Fibroblast of lung (primary cell): Measurements from ENCODE around the gene ZNF697. TPM values are rescaled to one million over a fixed set of nuclear protein-coding genes. Genes with fewer than 3 reads are reported as not detected.

ENCODE experiments used
- DNase-seq, 2 donors: peaks; one replicate each; pipeline versions ENCODE4 v3.0.0 to v3.0.0-alpha.2; 2010; ENCODE audit warnings: low read depth in 2 of 2
- H2AFZ ChIP-seq: 2 replicates; pipeline ENCODE4 v1.5.1; 2012; ENCODE audit warnings: low read length, control low read depth, inconsistent platforms
- H3K27ac ChIP-seq: 2 replicates; pipeline ENCODE4 v1.5.1; 2011; ENCODE audit warnings: low read length, control low read depth; ENCODE audit not compliant: insufficient read depth
- H3K27me3 ChIP-seq: 2 replicates; pipeline ENCODE4 v1.5.1; 2011; ENCODE audit warnings: mild to moderate bottlenecking, low read length; ENCODE audit not compliant: control insufficient read depth, insufficient read depth
- H3K36me3 ChIP-seq: 2 replicates; pipeline ENCODE4 v1.5.1; 2011; ENCODE audit warnings: low read length; ENCODE audit not compliant: control insufficient read depth, insufficient read depth
- H3K4me1 ChIP-seq: 2 replicates; pipeline ENCODE4 v1.5.1; 2011; ENCODE audit warnings: low read length; ENCODE audit not compliant: control insufficient read depth, insufficient read depth; ENCODE audit errors: extremely low read depth
- H3K4me2 ChIP-seq: 2 replicates; pipeline ENCODE4 v1.5.1; 2011; ENCODE audit warnings: low read length, control low read depth; ENCODE audit not compliant: insufficient read depth; ENCODE audit errors: extremely low read depth
- H3K4me3 ChIP-seq, 4 experiments: fragments of 200-600 bp in 1 of 4; sonication (generic) in 1 of 4; replicated peaks in 1 of 4; 2 replicates each; pipeline ENCODE4 v1.5.1; 2011 to 2016; ENCODE audit warnings: low read length in 4 of 4, low read depth in 3 of 4, mild to moderate bottlenecking in 3 of 4, control low read depth in 2 of 4, inconsistent platforms in 1 of 4, mixed read lengths in 1 of 4; ENCODE audit not compliant: insufficient read depth in 1 of 4; ENCODE audit errors: control extremely low read depth in 1 of 4
- H3K79me2 ChIP-seq: 2 replicates; pipeline ENCODE4 v1.5.1; 2012; ENCODE audit warnings: mild to moderate bottlenecking, low read length, inconsistent platforms; ENCODE audit not compliant: control insufficient read depth, insufficient read depth
- H3K9ac ChIP-seq: 2 replicates; pipeline ENCODE4 v1.5.1; 2011; ENCODE audit warnings: mild to moderate bottlenecking, low read length, control low read depth; ENCODE audit not compliant: insufficient read depth
- H3K9me3 ChIP-seq: 2 replicates; pipeline ENCODE4 v1.5.1; 2012; ENCODE audit warnings: low read depth, low read length; ENCODE audit not compliant: control insufficient read depth, insufficient read depth
- H4K20me1 ChIP-seq: 2 replicates; pipeline ENCODE4 v1.5.1; 2011; ENCODE audit warnings: low read length; ENCODE audit not compliant: control insufficient read depth, insufficient read depth; ENCODE audit errors: extremely low read depth
- CTCF ChIP-seq, 2 donors: IDR thresholded peaks in 1 of 2; conservative IDR thresholded peaks in 1 of 2; 1 replicate in 1 of 2; 2 replicates in 1 of 2; pipeline ENCODE4 v1.5.1; 2011 to 2012; ENCODE audit warnings: low read length in 2 of 2, control low read depth in 1 of 2, inconsistent platforms in 1 of 2, low read depth in 1 of 2, mild to moderate bottlenecking in 1 of 2
- EZH2 ChIP-seq: IDR thresholded peaks from 2 replicates; pipeline ENCODE4 v1.5.1; 2012; ENCODE audit warnings: low read length, control low read depth, mild to moderate bottlenecking; ENCODE audit errors: missing control alignments
- polyA plus RNA-seq, 2 donors: library from polyadenylated mRNA; depleted of rRNA in 1 of 2; stranded (reverse) in 1 of 2; unstranded in 1 of 2; fragments of >200 nt; gene quantifications; 2 replicates each; pipeline ENCODE4 v1.2.1, GENCODE V29; 2011 to 2012; ENCODE audit warnings: missing spikeins in 1 of 2
- total RNA-seq: library from RNA; depleted of rRNA; stranded (reverse); fragments of >200 nt; gene quantifications from 2 replicates; pipeline ENCODE4 v1.2.1, GENCODE V29; 2014

ZNF697 gene
- total and polyA plus RNA-seq, 2 donors (not counting 1 experiment from before 2014, with no cell fraction given): 9.6 to 23.0 TPM

DNA sequence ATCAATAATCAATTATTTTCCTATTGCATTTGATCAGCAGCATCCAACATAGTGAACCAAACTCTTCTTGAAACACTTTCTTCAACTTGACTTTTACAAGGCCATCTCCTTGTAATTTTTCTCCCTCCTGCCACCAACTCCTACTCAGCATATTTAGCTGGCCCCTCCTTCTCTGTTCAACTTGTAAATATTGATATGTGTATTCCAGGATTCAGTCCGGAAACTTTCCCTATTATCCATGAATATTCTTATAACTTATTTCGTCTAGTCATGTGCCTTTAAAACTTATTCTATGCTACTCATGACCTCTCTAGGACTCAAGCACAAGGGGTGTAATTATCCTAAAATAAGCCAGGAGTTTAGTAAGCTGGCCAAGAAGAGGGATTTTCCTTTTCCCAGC lies 52.9 kb downstream of the ZNF697 start:
- Histone ChIP-seq H3K27ac (no peak overlapping the region), H3K79me2 (no peaks in the 10 kb centered on the region), H3K36me3 (no peaks in the 10 kb centered on the region), H4K20me1 (no peaks in the 10 kb centered on the region), H3K9ac (no peak overlapping the region), H3K4me3 (no peak overlapping the region), H3K4me2 (no peak overlapping the region), H3K4me1 (no peaks in the 10 kb centered on the region), H3K27me3 (no peaks in the 10 kb centered on the region), H2AFZ (no peak overlapping the region), H3K9me3 (no peaks in the 10 kb centered on the region)
- no peak for DNase-seq
- TF ChIP-seq EZH2: no peak
- no peak for TF ChIP-seq CTCF (conservative IDR thresholded peaks at IDR 0.05 in 1 of 2, IDR thresholded peaks at IDR 0.05 in 1 of 2; ENCODE audit: low read depth in 1 of 2, low read length in 2 of 2)

DNA sequence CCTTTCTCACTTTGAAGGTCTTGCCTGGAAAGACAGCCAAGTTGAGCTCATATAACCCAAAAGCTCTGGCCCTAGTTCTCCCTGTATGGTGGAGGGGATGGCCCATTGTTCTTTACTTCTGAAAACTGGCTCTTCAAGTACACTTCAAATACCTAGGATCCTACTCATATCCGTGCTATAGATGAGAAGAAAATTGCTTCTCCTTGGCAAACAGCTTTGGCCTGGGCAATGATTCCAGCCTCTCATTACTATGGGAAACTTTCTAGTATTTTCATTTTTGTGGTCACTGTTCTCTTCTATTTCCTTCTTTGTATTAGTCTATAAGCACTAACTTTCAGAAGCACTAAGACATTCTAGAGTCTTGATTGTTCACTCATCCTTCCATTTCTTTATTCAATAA lies 53.7 kb downstream of the ZNF697 start:
- Histone ChIP-seq H3K9ac (no peak overlapping the region), H3K27ac (no peak overlapping the region), H4K20me1 (no peaks in the 10 kb centered on the region), H3K36me3 (no peaks in the 10 kb centered on the region), H3K9me3 (no peaks in the 10 kb centered on the region), H3K4me1 (no peaks in the 10 kb centered on the region), H3K4me2 (no peak overlapping the region), H3K27me3 (no peaks in the 10 kb centered on the region), H3K4me3 (no peak overlapping the region), H3K79me2 (no peaks in the 10 kb centered on the region), H2AFZ (no peak overlapping the region)
- TF ChIP-seq EZH2 (no peak), CTCF (conservative IDR thresholded peaks at IDR 0.05 in 1 of 2, IDR thresholded peaks at IDR 0.05 in 1 of 2; ENCODE audit: low read depth in 1 of 2, low read length in 2 of 2) (no peak)
- DNase-seq: peak in 1 of 2 donors; percentile 89

GRCh38 chr1:119593805-119594204 lies 54.3 kb downstream of the ZNF697 start:
- H3K36me3 ChIP-seq: no peaks in the 10 kb centered on the region
- no peak for TF ChIP-seq EZH2
- TF ChIP-seq CTCF (conservative IDR thresholded peaks at IDR 0.05 in 1 of 2, IDR thresholded peaks at IDR 0.05 in 1 of 2; ENCODE audit: low read depth in 1 of 2, low read length in 2 of 2): no peak
- no peaks in the 10 kb centered on the region for H3K4me1 ChIP-seq
- no peak overlapping the region for H2AFZ ChIP-seq
- no peaks in the 10 kb centered on the region for H4K20me1 ChIP-seq
- no peak overlapping the region for H3K4me3 ChIP-seq
- H3K9ac ChIP-seq: no peak overlapping the region
- DNase-seq: no peak
- H3K4me2 ChIP-seq: no peak overlapping the region
- no peak overlapping the region for H3K27ac ChIP-seq
- no peaks in the 10 kb centered on the region for H3K9me3 ChIP-seq
- no peaks in the 10 kb centered on the region for H3K79me2 ChIP-seq
- no peaks in the 10 kb centered on the region for H3K27me3 ChIP-seq
